ENCODE data around the gene CXCL1. TPM values are rescaled to one million over a fixed set of nuclear protein-coding genes. Genes with fewer than 3 reads are reported as not detected.

The CXCL1 gene
- total RNA-seq, 5 donors from 2014 or later (not counting 1 experiment from before 2014, with no cell fraction given), result not detected

DNA sequence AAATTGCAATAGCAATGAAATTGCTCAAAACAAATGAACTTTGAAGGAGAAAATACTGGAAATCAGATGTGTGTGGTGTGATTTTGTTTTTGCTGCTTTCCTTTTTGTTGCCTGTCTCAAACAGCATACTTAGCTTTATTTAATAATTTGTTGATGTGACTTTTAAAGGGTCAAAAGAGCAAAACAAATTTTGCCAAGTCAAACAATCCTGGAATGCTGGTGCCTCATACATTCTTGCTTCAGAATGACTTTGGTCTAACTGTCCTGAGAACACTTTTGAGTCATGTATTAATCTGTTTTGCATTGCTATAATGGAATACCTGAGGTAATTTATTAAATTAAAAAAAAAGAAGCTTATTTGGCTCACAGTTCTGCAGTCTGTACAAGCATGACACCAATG lies 12.7 kb upstream of the CXCL1 start:
- H3K27ac Mint-ChIP-seq, result no peak overlapping the region
- no peak overlapping the region for H3K27ac ChIP-seq (ENCODE audit: low read length)
- ChIA-PET POLR2A (no interaction called here), CTCF (no interaction called here)
- peaks cover 2 to 3% of the 10 kb centered on the region in 2 donors for H3K27me3 Mint-ChIP-seq
- peaks cover 0 to 4% of the 10 kb centered on the region in 2 experiments for H3K27me3 ChIP-seq (replicated peaks in 1 of 2; ENCODE audit: control insufficient read depth in 2 of 2, extremely low read depth in 1 of 2, insufficient read depth in 2 of 2, low read length in 1 of 2)
- no peak overlapping the region for H3K4me3 ChIP-seq (ENCODE audit: control insufficient read depth in 1 of 2, extremely low read depth in 1 of 2, low read length in 1 of 2)
- H3K4me1 ChIP-seq (ENCODE audit: control insufficient read depth in 1 of 2, extremely low read depth in 1 of 2, insufficient read depth in 2 of 2, low read length in 2 of 2), result no peaks in the 10 kb centered on the region
- no peaks in the 10 kb centered on the region for H3K9me3 ChIP-seq
- ATAC-seq (replicated peaks in 1 of 4) (no peak), DNase-seq (no peak)
- no peaks in the 10 kb centered on the region for H3K4me1 Mint-ChIP-seq
- no peaks in the 10 kb centered on the region for H3K36me3 ChIP-seq (ENCODE audit: control insufficient read depth in 2 of 2, extremely low read depth in 1 of 2, insufficient read depth in 1 of 2, low read length in 1 of 2)
- H3K36me3 Mint-ChIP-seq, result no peaks in the 10 kb centered on the region
- no peak overlapping the region for H3K4me3 Mint-ChIP-seq
- no peaks in the 10 kb centered on the region for H3K9me3 Mint-ChIP-seq

DNA sequence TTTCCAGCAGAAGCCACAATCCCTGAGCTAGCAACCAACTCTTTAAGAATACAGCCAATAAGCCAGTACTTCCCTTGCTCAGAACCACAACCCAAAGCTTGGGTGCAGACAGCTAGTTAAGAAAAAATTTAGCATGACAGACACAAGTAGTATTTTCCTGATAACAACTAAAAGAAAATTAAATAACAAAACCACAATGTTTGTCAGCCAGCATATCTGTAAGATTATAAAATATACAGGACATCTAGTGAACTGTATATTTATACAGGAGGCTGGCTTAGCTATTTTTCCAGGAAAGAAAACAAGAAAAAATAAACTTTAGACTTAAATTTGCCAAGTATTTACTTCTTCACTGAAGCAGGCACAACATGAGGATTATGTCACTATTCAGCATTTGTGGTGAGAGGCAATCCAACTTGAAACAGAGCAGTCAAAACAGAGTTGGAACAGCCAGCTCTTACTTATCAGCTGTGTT lies 9.5 kb upstream of the CXCL1 start:
- no peak for DNase-seq
- H3K27me3 Mint-ChIP-seq, result peaks cover 0 to 3% of the 10 kb centered on the region in 2 donors
- H3K4me1 ChIP-seq (ENCODE audit: control insufficient read depth in 1 of 2, extremely low read depth in 1 of 2, insufficient read depth in 2 of 2, low read length in 2 of 2), result no peaks in the 10 kb centered on the region
- H3K9me3 Mint-ChIP-seq, result peaks cover 0 to 4% (median 0%) of the 10 kb centered on the region in 3 donors
- H3K36me3 ChIP-seq (ENCODE audit: control insufficient read depth in 2 of 2, extremely low read depth in 1 of 2, insufficient read depth in 1 of 2, low read length in 1 of 2), result no peaks in the 10 kb centered on the region
- H3K27ac Mint-ChIP-seq, result no peak overlapping the region
- H3K27me3 ChIP-seq (replicated peaks in 1 of 2; ENCODE audit: control insufficient read depth in 2 of 2, extremely low read depth in 1 of 2, insufficient read depth in 2 of 2, low read length in 1 of 2), result no peaks in the 10 kb centered on the region
- no peak overlapping the region for H3K4me3 ChIP-seq (ENCODE audit: control insufficient read depth in 1 of 2, extremely low read depth in 1 of 2, low read length in 1 of 2)
- no peak overlapping the region for H3K27ac ChIP-seq (ENCODE audit: low read length)
- H3K4me3 Mint-ChIP-seq, result no peak overlapping the region
- H3K36me3 Mint-ChIP-seq, result no peaks in the 10 kb centered on the region
- no peaks in the 10 kb centered on the region for H3K4me1 Mint-ChIP-seq
- ATAC-seq (replicated peaks in 1 of 4), result no peak
- no peaks in the 10 kb centered on the region for H3K9me3 ChIP-seq
- ChIA-PET CTCF (no interaction called here), POLR2A (no interaction called here)

DNA sequence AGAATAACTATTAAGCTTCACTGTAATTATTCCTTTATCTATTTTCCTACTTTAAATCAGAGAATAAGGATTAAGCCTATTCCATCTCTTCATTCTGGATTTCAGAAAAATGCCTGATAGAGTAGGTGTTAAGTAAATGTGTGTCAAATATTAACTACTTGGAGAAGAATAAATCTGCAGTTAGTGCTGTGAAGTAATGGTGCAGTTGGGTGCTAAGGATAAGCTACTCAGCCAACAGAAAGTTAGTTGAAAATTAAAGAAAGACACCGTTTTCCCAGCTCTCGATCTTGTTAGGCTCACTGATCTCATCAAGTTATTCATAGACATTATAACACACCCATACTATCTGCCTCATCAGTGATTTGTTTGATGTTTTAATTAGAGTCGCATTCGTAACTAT lies 9.0 kb upstream of the CXCL1 start:
- Histone ChIP-seq H3K4me1 (ENCODE audit: control insufficient read depth in 1 of 2, extremely low read depth in 1 of 2, insufficient read depth in 2 of 2, low read length in 2 of 2) (no peaks in the 10 kb centered on the region), H3K36me3 (ENCODE audit: control insufficient read depth in 2 of 2, extremely low read depth in 1 of 2, insufficient read depth in 1 of 2, low read length in 1 of 2) (no peaks in the 10 kb centered on the region), H3K27ac (ENCODE audit: low read length) (no peak overlapping the region), H3K9me3 (no peaks in the 10 kb centered on the region), H3K27me3 (replicated peaks in 1 of 2; ENCODE audit: control insufficient read depth in 2 of 2, extremely low read depth in 1 of 2, insufficient read depth in 2 of 2, low read length in 1 of 2) (no peaks in the 10 kb centered on the region), H3K4me3 (ENCODE audit: control insufficient read depth in 1 of 2, extremely low read depth in 1 of 2, low read length in 1 of 2) (no peak overlapping the region)
- Mint-ChIP-seq H3K36me3 (no peaks in the 10 kb centered on the region), H3K4me3 (no peak overlapping the region), H3K27me3 (peaks cover 0 to 3% of the 10 kb centered on the region in 2 donors), H3K9me3 (peaks cover 0 to 4% (median 0%) of the 10 kb centered on the region in 3 donors), H3K27ac (no peak overlapping the region), H3K4me1 (no peaks in the 10 kb centered on the region)
- no peak for DNase-seq
- WGBS (ENCODE audit: insufficient coverage), result no CpG with 5 or more reads among the region's 4 CpGs
- no peak for ATAC-seq (replicated peaks in 1 of 4)
- CTCF ChIA-PET, result no interaction called here
- POLR2A ChIA-PET, result no interaction called here

DNA sequence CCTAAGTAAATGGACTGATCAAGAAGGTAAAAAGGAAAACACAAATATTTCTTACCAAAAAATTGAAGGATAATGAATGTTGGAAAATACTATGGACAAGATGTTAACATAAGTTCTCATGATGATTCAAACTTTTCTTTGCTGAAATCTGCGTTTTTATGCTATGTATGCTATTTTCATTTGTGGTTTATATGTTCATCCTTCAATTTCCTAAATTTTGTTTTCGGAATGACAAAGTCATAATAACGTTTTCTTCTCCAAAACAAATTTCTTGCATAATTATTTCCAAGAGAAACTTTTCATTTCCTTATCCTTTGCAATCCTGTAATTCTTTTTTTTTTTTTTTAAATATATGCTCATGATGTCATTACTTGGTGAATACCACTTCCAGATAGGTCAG lies 8.3 kb upstream of the CXCL1 start:
- Mint-ChIP-seq H3K36me3 (no peaks in the 10 kb centered on the region), H3K9me3 (peaks cover 0 to 4% (median 0%) of the 10 kb centered on the region in 3 donors), H3K27ac (no peak overlapping the region), H3K27me3 (peaks cover 0 to 3% of the 10 kb centered on the region in 2 donors), H3K4me3 (no peak overlapping the region), H3K4me1 (no peaks in the 10 kb centered on the region)
- no peaks in the 10 kb centered on the region for H3K36me3 ChIP-seq (ENCODE audit: control insufficient read depth in 2 of 2, extremely low read depth in 1 of 2, insufficient read depth in 1 of 2, low read length in 1 of 2)
- H3K9me3 ChIP-seq, result no peaks in the 10 kb centered on the region
- no peaks in the 10 kb centered on the region for H3K27me3 ChIP-seq (replicated peaks in 1 of 2; ENCODE audit: control insufficient read depth in 2 of 2, extremely low read depth in 1 of 2, insufficient read depth in 2 of 2, low read length in 1 of 2)
- H3K4me3 ChIP-seq (ENCODE audit: control insufficient read depth in 1 of 2, extremely low read depth in 1 of 2, low read length in 1 of 2), result no peak overlapping the region
- CTCF ChIA-PET, result no interaction called here
- POLR2A ChIA-PET, result interaction anchor here in 1 of 2 donors (0.7 kb wide), 1 partner anchor 545 kb away, joined by 3 read pairs; no protein-coding TSS in a partner anchor
- DNase-seq (no peak), ATAC-seq (replicated peaks in 1 of 4) (no peak)
- H3K4me1 ChIP-seq (ENCODE audit: control insufficient read depth in 1 of 2, extremely low read depth in 1 of 2, insufficient read depth in 2 of 2, low read length in 2 of 2), result no peaks in the 10 kb centered on the region
- no peak overlapping the region for H3K27ac ChIP-seq (ENCODE audit: low read length)
- WGBS (ENCODE audit: insufficient coverage), result no CpG with 5 or more reads among the region's 3 CpGs

DNA sequence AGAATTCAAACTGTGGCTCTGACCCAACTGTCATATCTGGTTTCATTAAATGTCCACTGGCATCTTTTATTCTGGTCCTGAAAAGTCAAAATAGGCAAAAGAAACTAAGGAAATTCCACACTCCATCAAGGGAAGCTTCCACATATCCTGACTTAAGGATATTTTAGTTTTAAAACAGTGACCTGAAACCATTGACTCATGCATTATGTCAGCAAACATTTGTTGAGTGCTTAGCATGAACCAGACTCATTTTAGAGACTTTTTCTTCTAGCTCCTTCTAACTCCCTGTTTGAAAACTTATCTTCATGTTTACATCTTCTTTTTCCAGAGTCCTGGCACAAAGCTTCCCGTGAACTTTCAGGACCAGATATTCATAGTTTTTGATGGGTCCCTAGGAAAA lies 6.9 kb upstream of the CXCL1 start:
- no peaks in the 10 kb centered on the region for H3K4me1 ChIP-seq (ENCODE audit: control insufficient read depth in 1 of 2, extremely low read depth in 1 of 2, insufficient read depth in 2 of 2, low read length in 2 of 2)
- ChIA-PET POLR2A (no interaction called here), CTCF (no interaction called here)
- no peaks in the 10 kb centered on the region for H3K27me3 ChIP-seq (replicated peaks in 1 of 2; ENCODE audit: control insufficient read depth in 2 of 2, extremely low read depth in 1 of 2, insufficient read depth in 2 of 2, low read length in 1 of 2)
- Mint-ChIP-seq H3K36me3 (no peaks in the 10 kb centered on the region), H3K27me3 (peaks cover 0 to 3% of the 10 kb centered on the region in 2 donors), H3K4me3 (no peak overlapping the region), H3K27ac (no peak overlapping the region), H3K9me3 (peaks cover 0 to 4% (median 0%) of the 10 kb centered on the region in 3 donors), H3K4me1 (no peaks in the 10 kb centered on the region)
- H3K9me3 ChIP-seq, result no peaks in the 10 kb centered on the region
- no peak for DNase-seq
- H3K36me3 ChIP-seq (ENCODE audit: control insufficient read depth in 2 of 2, extremely low read depth in 1 of 2, insufficient read depth in 1 of 2, low read length in 1 of 2), result no peaks in the 10 kb centered on the region
- ATAC-seq (replicated peaks in 1 of 4), result no peak
- H3K27ac ChIP-seq (ENCODE audit: low read length), result no peak overlapping the region
- no CpG with 5 or more reads among the region's 1 CpG for WGBS (ENCODE audit: insufficient coverage)
- no peak overlapping the region for H3K4me3 ChIP-seq (ENCODE audit: control insufficient read depth in 1 of 2, extremely low read depth in 1 of 2, low read length in 1 of 2)

DNA sequence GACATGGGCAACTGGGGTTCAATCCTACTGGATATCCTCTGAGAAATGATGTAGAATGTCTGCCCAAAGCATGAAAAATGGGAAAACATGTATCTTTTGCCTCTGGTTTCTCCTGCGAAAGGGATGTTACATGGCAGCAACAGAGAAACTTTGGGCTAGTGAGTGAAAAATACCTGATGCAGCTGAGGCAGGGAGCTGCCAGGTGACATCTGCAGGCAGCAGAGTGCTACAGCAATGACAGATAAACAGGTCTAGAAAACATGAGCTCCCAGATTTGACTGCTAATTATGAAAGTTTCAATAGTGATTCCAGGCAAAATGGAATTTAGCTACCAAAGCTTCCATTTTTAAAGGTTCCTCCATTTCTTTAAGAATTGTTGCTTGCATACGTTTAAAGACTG lies 4.8 kb upstream of the CXCL1 start:
- Mint-ChIP-seq H3K27ac (no peak overlapping the region), H3K4me1 (peaks cover 0 to 6% (median 2%) of the 10 kb centered on the region in 3 donors), H3K36me3 (no peaks in the 10 kb centered on the region), H3K9me3 (peaks cover 0 to 4% (median 0%) of the 10 kb centered on the region in 3 donors), H3K4me3 (no peak overlapping the region), H3K27me3 (peaks cover 12 to 13% of the 10 kb centered on the region in 2 donors)
- H3K4me3 ChIP-seq (ENCODE audit: control insufficient read depth in 1 of 2, extremely low read depth in 1 of 2, low read length in 1 of 2), result no peak overlapping the region
- no peak overlapping the region for H3K27ac ChIP-seq (ENCODE audit: low read length)
- ChIA-PET POLR2A (no interaction called here), CTCF (no interaction called here)
- no peaks in the 10 kb centered on the region for H3K9me3 ChIP-seq
- H3K4me1 ChIP-seq (ENCODE audit: control insufficient read depth in 1 of 2, extremely low read depth in 1 of 2, insufficient read depth in 2 of 2, low read length in 2 of 2), result peaks cover 0 to 4% of the 10 kb centered on the region in 2 experiments
- H3K36me3 ChIP-seq (ENCODE audit: control insufficient read depth in 2 of 2, extremely low read depth in 1 of 2, insufficient read depth in 1 of 2, low read length in 1 of 2), result no peaks in the 10 kb centered on the region
- H3K27me3 ChIP-seq (replicated peaks in 1 of 2; ENCODE audit: control insufficient read depth in 2 of 2, extremely low read depth in 1 of 2, insufficient read depth in 2 of 2, low read length in 1 of 2), result peaks cover 0 to 6% of the 10 kb centered on the region in 2 experiments
- WGBS (ENCODE audit: insufficient coverage), result 100% methylated on average over 1 of the region's 2 CpGs
- ATAC-seq (replicated peaks in 1 of 4) (no peak), DNase-seq (no peak)

DNA sequence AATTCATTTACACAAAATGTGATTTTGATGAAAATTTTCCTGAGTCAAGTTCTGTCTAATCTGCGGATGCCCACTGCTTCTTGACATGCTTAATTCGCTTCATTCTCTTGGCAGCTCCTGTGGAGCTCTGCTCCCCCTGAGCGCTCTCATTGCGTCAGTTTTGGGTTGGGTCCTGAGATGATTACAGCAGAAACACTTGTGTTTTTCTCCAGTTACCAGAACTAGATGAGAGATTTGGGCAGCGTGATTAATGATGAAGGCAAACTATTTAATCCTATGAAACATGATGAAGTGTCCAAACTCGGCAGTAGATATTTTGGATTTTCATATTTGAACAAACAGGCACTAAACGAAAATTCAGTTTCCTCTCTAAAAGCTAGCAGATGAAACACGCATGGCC lies 4.2 kb upstream of the CXCL1 start:
- ChIA-PET CTCF (no interaction called here), POLR2A (no interaction called here)
- Mint-ChIP-seq H3K4me1 (peaks cover 0 to 6% (median 4%) of the 10 kb centered on the region in 3 donors), H3K27me3 (peaks cover 18 to 19% of the 10 kb centered on the region in 2 donors), H3K27ac (no peak overlapping the region), H3K4me3 (no peak overlapping the region), H3K36me3 (no peaks in the 10 kb centered on the region), H3K9me3 (peaks cover 0 to 4% (median 0%) of the 10 kb centered on the region in 3 donors)
- Histone ChIP-seq H3K4me3 (ENCODE audit: control insufficient read depth in 1 of 2, extremely low read depth in 1 of 2, low read length in 1 of 2) (no peak overlapping the region), H3K27me3 (replicated peaks in 1 of 2; ENCODE audit: control insufficient read depth in 2 of 2, extremely low read depth in 1 of 2, insufficient read depth in 2 of 2, low read length in 1 of 2) (peaks cover 0 to 11% of the 10 kb centered on the region in 2 experiments), H3K27ac (ENCODE audit: low read length) (no peak overlapping the region), H3K36me3 (ENCODE audit: control insufficient read depth in 2 of 2, extremely low read depth in 1 of 2, insufficient read depth in 1 of 2, low read length in 1 of 2) (no peaks in the 10 kb centered on the region), H3K9me3 (no peaks in the 10 kb centered on the region), H3K4me1 (ENCODE audit: control insufficient read depth in 1 of 2, extremely low read depth in 1 of 2, insufficient read depth in 2 of 2, low read length in 2 of 2) (peaks cover 0 to 4% of the 10 kb centered on the region in 2 experiments)
- no peak for DNase-seq
- no peak for ATAC-seq (replicated peaks in 1 of 4)
- 72% methylated on average over 2 of the region's 8 CpGs for WGBS (ENCODE audit: insufficient coverage)
